NCI-H1092 treated with DMSO at 0.1 percent for 48 hours (cell line): ENCODE results near the gene PAEP.

Source experiments
- DNase-seq: peaks from one replicate; lab custom pipeline; 2025; lab: John Stamatoyannopoulos, UW

The PAEP gene

DNA sequence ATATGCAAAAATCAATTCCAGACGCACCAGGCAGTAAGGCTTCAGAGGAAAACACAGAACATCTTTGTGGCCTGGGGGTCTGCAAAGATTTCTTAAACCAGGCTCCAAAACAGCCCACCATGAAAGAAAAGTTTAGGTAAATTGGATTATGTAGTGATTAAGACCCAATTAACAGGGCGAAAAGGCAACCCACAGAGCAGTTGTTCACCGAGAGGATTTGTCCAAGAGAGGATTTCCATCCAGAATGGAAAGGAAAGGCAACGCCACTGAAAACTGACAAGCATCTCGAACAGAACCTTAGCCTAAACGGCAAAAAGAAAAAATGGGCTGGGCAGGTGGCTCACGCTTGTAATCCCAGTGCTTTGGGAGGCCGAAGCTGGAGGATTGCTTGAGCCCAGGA is 40.4 kb downstream of the PAEP start:
- no peak for DNase-seq

DNA sequence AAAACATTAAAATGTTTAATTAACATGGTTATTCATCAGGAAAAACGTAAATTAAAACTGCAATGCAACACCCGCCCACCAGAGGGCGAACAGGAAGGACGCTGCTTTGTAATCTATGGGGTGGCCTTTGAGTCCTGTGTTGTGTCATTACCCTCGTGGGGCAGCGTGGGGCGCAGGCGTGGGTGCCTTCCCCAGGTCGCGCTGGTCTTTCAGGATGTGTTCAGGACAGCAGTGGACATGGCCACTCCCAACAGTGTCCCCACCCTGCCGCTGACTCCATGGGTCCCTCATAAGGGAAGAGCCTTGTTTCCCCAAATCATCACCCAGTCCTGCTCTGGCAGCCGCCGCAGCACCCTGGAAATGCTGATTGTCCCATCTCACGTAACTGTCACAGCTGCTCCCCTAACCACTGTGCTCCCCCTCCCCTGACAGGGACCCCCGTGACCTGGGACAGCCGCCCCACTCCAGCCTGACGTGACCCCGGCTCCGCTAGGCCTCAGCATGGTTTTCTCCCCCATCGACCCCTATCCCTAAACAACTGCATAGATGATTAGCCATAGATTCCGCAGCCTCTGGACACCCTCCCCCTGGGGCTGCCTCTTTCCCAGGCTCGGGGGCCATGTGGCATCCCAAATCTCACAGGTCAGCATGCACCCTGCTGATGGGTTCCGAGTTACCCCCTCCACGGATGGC is 41.4 kb downstream of the PAEP start:
- DNase-seq = peak; percentile 5

DNA sequence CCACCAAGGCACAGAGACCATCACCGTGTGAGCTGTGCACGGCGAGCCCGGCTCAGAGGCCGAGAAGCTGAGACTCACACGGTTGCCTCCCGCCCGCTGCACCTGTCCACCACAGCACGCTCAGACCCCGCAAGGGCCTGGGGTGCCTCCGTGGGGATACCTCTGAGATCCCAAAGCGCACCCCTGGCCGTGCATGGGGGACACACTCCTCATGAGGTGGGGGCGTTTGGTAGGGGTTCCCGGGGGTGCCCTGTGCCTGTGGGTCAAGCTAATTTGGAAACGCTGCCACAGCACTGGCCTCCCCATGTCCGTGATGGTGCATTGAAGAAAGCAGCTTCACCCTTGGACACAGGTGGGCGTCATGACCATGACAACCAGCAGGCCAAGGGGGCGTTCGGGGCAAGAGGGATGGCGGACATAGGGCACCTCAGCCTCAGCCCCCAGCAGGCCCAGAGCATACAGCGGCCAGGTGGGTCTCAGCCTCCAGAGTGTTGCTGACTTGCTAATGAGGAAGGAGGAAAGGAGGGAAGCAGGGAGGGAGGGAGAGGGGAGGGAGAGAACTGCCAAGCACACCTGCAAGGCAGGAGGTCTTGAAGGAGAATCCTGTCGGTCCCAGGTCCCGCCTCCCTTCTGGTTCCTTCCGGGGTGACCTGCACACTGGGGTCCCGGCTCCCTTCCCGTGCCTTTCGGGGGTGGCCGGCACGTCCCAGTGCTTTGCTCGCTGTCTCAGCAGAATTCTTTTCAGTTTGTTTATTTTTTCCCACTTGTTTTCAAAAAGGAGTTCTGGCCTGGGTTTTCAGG is 43.1 kb downstream of the PAEP start:
- no peak for DNase-seq

DNA sequence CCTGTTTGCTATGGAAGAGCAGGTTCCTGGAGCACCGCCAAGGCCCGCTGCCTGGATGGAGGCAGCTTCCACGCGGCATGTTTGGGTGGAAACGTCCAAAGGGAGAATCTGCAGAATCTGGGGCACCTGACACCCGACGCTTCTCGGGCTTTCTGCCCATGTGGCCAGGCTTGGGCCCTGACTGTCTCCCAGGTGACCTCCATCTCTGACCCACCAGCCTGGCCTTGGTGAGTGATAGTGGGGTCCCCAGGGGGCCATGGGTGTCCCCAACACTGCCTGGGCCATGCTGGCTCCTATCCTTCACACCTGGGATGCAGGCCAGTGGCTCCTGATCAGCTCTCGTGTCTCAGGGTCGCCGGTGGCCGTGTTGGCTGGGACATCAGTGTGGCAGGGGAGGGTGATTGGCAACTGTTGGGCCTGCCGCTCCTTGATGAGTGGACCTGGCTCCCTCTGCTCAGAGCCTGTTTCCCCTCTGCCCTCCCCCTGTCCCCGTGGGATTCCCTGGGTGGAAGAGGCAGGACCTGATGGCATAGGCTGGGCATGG is 43.8 kb downstream of the PAEP start:
- DNase-seq = no peak

DNA sequence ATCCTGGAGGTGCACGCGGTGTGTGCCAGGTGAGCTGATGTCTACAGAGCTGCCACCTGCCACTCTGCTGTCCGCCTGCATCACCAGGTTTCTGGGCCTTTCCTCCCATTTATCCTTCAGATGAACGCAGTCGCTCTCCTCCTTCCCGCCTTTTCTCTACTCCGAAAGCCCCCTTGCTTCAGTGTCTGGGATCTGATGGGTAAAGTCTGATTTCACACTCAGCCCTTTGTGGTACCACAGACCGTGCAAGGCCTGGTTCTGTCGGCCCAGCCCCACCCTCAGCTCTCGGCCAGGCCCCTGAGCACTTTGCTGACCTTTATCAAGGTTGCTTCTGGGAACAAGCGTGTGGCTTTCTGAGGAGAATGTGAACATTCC is 45.3 kb downstream of the PAEP start:
- DNase-seq = no peak

DNA sequence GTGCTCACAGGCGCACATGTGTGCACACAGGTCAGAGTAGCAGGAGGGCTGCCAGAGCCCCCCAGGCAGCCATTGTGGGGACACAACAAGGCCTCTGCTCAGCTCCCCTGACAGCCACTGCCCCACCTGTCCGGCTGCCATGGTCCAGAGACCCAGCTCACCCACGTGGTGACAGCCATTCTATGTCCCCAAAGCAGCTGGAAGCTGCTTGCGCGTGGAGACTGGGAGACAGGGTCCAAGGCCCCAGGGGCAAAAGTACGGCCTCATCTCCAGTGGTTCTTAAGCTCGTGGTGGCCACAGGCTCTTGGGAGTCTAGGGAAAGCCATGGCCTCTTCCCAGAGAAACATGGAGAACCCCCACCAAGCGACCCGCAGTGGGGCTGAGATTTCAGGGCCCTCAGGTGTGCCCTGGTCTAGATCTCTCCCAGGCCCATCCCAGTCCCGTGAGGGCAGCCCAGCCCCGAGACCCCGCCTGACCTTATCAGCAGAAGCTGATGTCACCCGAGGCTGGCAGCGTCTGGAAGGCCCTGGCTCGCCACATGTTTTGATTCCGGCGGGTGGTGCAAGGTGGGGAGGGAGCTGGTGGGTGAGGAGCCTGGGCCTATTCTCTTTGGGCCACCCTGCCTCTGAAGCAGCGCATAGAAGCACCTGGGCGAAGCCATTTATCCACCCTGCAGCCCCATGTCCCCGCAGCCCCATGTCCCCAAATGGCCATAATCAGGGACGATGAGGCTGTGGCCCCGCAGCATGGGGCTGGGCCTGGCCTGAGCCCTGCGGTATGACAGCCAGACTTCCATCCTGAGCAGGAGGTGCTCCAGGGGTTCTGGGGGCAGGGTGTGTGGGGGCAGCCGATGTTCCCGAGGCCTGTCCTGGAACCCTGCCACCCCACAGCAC is 46.1 kb downstream of the PAEP start:
- no peak for DNase-seq

DNA sequence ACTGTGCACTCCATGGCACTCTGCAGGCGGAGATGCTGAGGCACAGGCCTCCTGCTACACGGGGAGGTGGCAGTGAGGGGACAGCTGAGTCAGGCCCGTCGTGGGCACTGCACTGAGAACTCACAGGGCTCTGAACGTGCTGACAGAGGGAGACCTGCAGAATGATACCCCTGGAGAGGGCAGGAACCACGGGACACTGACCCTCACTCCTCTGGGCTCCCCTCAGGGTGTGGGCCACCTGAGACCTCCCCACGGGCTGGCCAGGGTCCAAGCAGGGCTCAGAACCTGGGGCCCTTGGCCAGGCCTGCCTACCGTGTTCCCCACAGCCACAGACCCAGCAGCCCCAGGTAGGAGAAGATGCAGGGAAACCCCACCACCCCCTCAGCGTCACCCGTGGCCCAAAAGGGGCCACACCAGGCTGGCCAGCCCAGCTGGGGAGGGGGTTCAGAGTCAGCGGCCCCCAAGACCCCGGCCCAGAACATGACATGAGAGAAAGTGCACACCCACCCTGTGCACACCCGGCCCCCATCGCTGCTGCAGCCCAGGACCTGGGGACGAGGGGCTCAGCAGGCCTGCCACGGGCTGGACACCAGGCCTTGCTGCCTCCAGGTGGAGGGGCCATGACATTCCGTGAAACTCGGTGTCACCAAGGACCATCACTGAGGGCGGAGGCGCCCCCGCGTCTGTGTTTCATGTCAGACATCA is 46.9 kb downstream of the PAEP start:
- no peak for DNase-seq

DNA sequence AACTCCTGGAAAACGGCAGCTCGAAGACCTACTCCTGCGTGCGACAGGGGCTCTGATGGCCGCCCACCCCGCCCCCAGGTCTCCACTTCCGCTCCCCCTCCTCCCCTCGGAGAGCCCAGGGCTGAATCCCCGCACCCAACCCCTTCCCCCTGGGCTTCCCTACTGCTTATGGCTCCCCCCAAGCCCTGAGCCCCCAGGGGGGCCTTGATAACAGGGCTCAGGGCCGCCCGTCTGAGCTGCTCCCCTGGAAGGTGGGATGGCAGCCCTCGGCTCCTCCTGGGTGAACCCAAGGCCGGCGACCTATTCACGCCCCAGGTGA is 47.4 kb downstream of the PAEP start:
- no peak for DNase-seq

DNA sequence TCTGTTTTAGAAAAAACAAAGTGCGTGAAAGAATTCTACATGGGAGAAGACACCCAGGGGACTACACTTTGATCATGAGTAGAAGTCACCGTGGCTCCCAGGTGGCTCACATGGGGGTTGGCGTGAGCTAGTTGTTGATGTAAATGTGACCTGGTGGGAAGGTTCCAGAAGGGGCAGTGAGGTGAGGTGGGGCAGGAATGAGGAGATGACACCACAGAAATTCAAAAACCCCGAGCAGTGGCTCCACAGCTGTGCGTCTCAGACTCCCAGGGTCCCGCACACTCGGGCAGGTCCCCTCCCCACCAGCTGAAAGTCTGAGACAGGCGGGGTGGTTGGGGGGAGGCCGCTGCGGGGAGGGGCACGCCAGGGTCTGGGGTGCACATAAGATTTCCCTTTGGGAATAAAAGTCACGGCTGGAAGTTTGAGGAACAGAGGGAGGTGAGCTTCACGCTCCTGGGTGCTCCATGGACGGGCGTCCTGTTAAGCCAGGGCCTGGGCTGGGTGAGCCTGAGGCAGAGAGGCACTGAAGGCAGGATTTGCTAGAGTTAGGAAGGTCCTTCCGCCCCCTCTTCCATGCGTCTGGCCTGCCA is 47.9 kb downstream of the PAEP start:
- no peak for DNase-seq

DNA sequence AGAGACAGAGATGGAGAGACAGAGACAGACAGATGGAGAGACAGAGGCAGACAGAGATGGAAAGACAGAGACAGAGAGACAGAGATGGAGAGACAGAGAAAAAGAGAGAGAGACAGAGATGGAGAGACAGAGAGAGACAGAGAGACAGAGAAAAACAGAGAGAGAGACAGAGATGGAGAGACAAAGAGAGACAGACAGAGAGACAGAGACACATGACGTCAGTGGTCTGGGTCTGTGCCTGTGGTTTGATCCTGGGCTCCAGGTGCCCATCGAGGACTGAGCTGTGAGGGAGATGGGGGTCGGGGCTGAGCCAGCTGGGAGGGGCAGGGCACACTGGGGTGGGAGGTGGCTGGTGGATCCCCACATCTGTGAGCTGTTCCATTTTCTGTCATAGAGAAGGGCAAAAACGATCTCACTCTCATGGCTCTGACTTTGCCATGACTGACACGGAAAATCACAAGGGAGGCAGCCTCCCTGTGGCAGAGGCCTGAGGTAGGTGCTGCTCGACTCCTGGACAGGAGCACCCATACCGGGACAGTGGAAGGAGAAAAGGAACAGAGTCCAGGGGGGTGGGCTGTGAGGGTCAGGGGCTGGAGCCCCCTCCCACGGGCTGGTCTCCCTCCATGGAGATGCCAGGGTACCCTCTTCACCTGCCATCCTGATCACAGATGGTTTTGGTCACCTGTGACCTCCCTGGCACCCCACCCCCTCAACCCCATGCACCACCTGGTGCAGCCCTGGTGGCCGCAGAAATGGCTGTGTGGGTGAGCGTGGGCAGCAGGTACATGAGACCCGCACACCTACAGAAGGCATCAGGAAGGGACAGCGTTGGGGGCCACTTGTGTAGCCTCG is 49.0 kb downstream of the PAEP start:
- DNase-seq = no peak

DNA sequence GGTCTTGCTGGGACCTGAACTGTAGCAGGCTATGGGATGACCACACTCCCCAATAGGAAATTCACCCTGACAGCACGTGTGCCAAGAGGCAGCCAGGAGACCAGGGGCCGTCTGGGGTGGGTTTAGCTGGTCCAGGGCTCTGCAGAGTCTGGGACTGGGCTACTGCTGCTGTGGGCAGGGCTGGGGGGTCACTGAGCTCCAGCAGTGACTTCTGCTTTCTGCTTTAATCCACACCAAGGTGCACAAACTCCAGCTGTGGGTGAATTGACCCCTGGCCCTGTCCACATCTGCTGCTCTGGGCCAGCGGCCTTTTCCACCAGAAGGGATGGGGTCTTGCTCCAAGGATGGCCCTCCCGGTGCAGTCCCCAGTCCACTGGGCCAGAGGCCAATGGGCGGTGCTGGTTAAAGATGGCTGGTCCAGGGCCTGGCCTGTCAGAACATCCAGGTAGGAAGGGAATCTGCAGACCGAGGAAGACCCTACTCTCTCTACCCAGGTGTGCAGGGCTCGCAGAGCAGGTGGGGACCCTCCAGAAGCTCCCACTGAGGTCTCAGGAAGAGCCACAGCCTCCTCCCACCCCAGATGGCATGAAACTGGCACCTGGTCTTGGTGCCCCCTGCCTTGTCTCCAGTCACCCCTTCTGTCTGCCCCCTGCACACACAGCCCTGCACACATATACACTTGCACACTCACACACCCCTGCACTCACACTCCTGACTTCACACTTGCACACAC is 49.8 kb downstream of the PAEP start:
- DNase-seq = no peak

DNA sequence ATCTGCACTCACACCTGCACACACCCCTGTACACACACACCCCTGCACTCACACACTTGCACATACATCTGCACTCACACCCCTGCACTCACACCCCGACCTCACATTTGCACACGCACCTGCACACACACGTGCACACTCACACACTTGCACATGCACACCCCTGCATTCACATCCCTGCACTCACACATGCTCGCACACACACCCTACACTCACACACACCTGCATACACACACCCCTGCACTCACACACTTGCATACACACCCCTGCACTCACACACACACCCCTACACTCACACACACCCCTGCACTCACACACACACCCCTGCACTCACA is 50.3 kb downstream of the PAEP start:
- DNase-seq = no peak

DNA sequence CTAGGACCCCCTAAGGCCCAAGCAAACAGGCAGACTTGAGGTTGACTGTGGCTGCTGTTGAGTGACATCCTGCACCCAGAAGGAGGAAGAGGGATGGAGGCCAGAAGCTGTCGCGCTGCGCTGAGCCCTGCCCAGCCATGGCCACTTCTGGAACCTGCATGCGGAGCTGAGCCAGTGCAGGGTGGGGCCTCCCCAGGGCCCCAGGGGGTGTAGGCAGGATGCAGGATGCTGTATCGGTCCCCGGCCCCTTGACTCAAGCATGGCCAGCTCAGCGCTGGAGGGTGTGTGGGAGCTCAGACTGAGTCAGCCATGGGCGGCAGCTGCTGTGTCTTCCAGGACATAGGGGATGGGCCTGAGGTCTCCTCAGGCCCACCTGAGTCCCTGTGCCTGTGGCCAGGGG is 50.9 kb downstream of the PAEP start:
- no peak for DNase-seq

DNA sequence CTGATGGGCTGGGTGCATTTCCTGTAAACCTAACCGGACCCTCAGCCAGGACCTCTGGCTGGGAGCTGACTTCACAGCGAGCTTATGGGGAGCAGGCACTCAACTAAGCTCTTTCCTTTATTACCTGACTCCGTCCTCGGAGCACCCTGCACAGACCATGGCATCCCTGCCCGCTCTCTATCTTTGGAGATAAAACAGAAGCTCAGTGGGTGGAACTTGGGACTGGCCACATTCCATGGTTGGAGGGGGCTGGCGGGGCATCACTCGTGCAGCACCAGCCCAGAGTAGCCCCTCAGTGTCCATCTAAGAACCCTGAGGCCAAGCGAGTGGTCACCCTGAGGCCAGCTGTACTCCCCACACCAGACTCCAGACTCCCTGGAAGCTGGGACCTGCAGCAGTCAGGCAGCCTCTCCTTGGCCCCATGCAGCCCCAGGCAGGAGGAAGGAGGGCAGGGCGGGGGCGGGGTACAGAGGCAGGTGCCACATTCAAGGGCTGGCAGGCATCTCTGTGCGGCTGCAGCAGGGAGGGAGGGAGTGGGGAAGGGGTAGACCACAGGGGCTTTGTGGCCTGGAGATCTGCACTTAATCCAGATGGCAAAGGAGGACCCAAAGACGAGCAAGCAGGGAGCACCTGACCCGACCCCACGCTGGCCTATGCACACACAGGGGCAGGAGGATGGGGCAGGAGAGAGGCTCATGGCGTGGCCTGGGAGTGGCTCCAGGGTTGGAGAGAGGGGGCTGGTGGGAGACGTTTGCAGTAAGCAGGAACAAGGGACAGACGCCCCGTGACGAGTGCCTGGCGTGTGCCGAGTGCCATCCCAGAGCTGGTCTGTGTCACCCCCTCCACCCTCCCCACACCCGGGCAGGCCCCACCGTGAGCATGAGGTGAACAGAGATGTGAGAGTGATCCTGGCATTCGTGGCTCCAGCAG is 51.7 kb downstream of the PAEP start:
- DNase-seq = no peak

DNA sequence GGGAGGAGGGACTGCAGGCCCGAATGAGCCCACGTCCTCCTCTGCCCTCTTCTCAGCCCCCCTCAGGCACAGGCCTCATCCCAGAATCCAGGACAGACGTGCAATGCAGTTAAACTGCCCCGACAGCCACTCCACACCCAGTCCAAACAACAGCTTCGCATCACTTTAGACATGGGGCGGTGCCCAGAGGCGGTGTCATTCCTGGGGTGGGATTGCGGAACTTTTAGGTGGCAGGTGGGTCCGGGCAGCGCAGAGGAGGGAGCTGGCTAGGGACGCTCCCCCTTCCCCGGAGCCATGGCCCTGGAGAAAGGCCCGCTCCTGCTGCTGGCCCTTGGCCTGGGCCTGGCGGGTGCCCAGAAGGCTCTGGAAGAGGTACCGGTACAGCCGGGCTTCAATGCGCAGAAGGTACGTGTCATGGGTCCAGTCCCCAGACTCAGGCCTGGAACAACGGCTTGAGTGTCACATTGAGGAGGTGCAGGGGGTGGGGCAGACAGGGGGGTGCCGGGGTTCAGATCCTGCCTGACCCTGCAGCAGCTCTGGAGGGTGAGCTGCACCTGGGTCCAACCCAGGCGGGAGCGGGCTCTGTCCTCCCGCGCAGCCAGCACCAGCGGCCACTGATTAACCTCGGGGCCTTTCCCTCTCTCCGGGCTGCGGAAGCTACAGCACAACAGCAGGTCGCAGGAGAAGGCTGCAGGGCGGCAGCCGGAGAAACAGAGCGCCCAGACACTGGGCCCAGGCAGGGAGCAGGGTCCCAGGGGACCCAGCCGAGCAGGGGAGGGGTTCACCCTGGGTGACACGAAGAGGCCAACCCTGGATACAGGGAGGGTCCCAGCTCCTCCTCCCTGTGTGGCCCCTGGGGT is 52.6 kb downstream of the PAEP start:
- DNase-seq = no peak

DNA sequence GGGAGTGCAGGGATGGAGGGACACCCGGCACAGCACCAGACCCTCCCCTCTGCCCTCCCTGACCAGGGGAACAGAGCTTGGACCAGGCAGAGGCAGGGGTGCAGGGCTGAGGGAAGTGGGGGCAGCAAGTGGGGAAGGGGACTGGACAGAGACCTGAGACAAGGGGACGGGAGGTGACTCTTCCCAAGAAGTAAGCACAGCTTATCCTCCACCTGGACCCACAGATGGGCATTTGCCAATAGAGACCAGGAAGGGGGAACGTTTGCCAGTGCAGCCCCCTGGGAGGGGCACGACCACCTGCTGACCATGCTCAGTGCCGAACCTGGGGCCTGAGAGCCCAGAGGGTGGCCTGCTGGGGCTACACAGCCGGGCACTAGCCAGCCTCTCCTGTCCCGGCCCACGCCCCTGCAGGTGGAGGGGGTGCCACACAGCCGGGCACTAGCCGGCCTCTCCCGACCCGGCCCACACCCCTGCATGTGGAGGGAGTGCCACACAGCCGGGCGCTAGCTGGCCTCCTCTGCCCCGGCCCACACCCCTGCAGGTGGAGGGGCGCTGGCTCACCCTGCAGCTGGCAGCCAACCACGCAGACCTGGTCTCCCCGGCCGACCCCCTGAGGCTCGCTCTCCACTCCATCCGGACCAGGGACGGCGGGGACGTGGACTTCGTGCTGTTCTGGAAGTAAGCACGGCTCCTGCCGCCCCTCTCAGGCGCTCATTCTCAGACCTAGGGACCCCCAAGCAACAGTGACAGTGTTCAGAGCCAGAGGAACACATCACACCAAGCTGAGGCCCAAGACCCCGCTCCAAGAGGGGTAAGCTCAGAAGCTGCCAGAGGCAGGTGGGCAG is 53.5 kb downstream of the PAEP start:
- DNase-seq = no peak
